Ascending aorta (tissue), 2 donors: ENCODE results near the gene GPR152. TPM values are rescaled to one million over a fixed set of nuclear protein-coding genes. Genes with fewer than 3 reads are reported as not detected.
"Not testable (repeated sequence)": the region's sequence is repeated elsewhere in the genome, so short reads cannot be mapped to it uniquely, and the experiment has no call there.

Experiments used
- DNase-seq, 2 donors: peaks; one replicate each; pipeline ENCODE4 v3.0.0-alpha.2; 2019; ENCODE audit warnings: low spot score in 2 of 2
- H3K27ac ChIP-seq, 2 donors: fragments of 200-600 bp; sonication (generic); one replicate each; pipeline ENCODE4 v1.5.1; 2016 to 2017; ENCODE audit warnings: mild to moderate bottlenecking in 1 of 2
- H3K27me3 ChIP-seq: fragments of 200-600 bp; sonication (generic); one replicate; pipeline ENCODE4 v1.5.1; 2017
- H3K36me3 ChIP-seq, 2 donors: fragments of 200-600 bp; sonication (generic); one replicate each; pipeline ENCODE4 v1.5.1; 2016
- H3K4me1 ChIP-seq, 2 donors: fragments of 200-600 bp; sonication (generic); one replicate each; pipeline ENCODE4 v1.5.1; 2016 to 2017; ENCODE audit warnings: mild to moderate bottlenecking in 1 of 2
- H3K4me3 ChIP-seq, 2 donors: fragments of 200-600 bp; sonication (generic); one replicate each; pipeline ENCODE4 v1.5.1; 2016 to 2017; ENCODE audit warnings: mild to moderate bottlenecking in 1 of 2
- H3K9me3 ChIP-seq, 2 donors: fragments of 200-600 bp; sonication (generic); one replicate each; pipeline ENCODE4 v1.5.1; 2016
- CTCF ChIP-seq, 3 experiments: fragments of 200-600 bp in 2 of 3; fragments of 450-650 bp in 1 of 3; sonication (generic) in 2 of 3; IDR thresholded peaks; one replicate each; pipeline ENCODE4 v1.5.1; 2016 to 2019; ENCODE audit warnings: antibody characterized with exemption in 3 of 3, mild to moderate bottlenecking in 1 of 3, moderate library complexity in 1 of 3
- intact Hi-C: fragments of 100-400 bp; cut with DNase I; formaldehyde crosslinking; loops from one replicate; pipeline ENCODE4 v1.15.1; 2023
- total RNA-seq: library from RNA; depleted of rRNA; stranded (reverse); fragments of >200 nt; gene quantifications from one replicate; pipeline ENCODE4 v1.1.0, GENCODE V29; 2016

Gene GPR152
- total RNA-seq, 1 donor from 2014 or later: not detected

DNA sequence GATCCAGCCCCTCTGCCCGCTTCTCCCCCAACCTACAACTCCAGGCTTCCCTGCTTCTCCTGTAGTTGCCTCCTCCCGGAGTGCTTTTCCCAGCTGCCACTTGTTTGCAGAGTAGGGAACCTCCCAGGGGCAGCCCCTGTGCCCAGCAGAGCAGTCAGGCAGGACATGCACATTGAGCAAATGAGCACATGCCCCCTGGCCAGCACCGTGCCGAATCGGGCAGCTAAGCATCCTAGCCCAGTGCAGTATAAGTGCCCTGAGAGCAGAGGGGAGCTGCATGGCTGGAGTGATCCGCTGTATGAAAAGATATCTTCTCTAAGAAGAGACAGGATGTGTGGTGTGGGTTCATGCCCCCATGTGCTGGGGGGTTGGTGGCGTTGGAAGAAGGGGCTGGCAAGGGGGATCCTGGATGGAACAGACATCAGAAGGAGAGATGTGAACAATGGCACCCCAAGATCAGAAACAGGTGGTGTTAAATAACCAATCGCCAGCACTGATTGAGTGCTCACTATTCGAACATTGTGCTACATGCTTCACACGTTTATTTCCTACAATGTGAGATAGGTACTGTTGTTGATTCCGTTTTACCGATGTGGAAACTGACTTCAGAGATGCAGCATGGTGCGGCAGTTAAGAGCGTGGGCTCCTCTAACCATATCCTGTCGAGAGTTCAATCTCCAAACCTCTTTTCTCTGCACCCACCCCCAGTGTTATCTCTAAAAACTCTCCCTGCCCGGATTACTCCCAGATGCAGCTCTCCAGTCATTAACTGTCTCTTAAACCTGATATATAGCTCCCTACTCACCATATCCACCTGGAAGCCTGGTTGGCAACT lies 31.5 kb upstream of the GPR152 start:
- peak overlapping the region in 1 of 2 donors; percentile 66 for H3K4me3 ChIP-seq
- H3K9me3 ChIP-seq: no peaks in the 10 kb centered on the region
- DNase-seq: no peak
- no peak for TF ChIP-seq CTCF (IDR thresholded peaks at IDR 0.05)
- H3K27me3 ChIP-seq: no peaks in the 10 kb centered on the region
- H3K36me3 ChIP-seq: peaks cover 16 to 19% of the 10 kb centered on the region in 2 donors
- intact Hi-C loops: loop anchor here (1.0 to 5.0 kb wide), 3 partner anchors 21 to 82 kb away; partner anchors contain the start of genes CDK2AP2, PITPNM1, PPP1CA and TBC1D10C
- H3K27ac ChIP-seq: peak overlapping the region in 1 of 2 donors; percentile 84
- H3K4me1 ChIP-seq: peaks cover 7 to 15% of the 10 kb centered on the region in 2 donors

DNA sequence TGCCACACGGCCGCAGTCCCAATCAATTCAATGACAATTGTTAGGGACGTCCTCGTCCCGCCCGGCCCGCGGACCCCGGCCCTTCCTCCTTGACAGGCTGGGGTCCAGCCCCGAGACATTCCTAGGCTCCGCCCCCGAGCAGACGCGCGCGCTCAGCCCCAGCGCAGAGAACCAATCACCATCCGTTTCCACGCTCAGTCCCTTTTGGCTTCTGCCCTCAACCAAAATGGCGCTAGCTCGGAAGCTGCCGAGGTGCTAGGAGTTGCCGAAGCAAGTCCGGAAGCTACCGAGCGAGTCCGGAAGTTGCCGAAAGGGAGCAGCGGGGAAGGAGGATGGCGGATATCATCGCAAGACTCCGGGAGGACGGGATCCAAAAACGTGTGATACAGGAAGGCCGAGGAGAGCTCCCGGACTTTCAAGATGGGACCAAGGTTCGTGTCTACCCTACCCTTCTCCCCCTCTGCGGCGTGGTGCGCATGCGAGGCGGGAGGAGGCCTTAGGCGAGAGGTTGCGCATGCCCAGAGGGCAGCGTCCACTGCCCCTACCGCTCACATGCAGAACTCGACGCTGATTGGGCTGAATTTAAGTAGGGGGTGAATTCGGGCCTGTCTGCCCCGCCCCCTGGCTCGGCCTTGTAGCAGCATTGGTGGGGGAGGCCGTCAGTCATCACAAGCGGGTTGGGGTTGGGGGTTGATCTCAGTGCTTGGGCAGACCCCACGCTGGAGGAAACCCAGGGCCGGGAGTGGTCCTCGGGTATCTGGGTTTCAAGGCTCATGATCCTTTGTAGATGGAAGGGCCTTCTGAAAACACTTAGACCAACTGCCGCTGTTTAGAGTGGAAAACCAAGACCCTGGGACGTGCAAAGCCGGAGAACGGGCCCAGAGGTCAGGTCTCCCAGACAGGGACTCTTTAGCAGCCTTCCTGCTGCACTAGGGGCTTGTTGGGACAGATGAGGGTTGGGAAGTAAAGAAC lies 30.6 kb upstream of the GPR152 start, which contains the start of gene AIP:
Gene AIP (plus strand): TSS at position 200 of the 972 bp plus-strand sequence. CDS start 133 bp downstream, at position 333.
- peak within 1 kb of the TSS; percentile 53 to 66 for H3K4me3 ChIP-seq
- peaks cover 7 to 15% of the 10 kb centered on the region in 2 donors for H3K4me1 ChIP-seq
- TF ChIP-seq CTCF (IDR thresholded peaks at IDR 0.05): peak; percentile 20 to 28 (median 22)
- H3K27me3 ChIP-seq: no peaks in the 10 kb centered on the region
- no peaks in the 10 kb centered on the region for H3K9me3 ChIP-seq
- H3K27ac ChIP-seq: peak within 1 kb of the TSS; percentile 84 to 87
- intact Hi-C loops: loop anchor here (1.0 to 5.0 kb wide), 4 partner anchors 14 to 81 kb away; partner anchors contain the start of genes CDK2AP2, PITPNM1, PPP1CA and TBC1D10C
- peak; percentile 92 to 99 for DNase-seq
- peaks cover 14 to 16% of the 10 kb centered on the region in 2 donors for H3K36me3 ChIP-seq

- intact Hi-C loops: loop anchor here (1.0 to 5.0 kb wide), 3 partner anchors 13 to 80 kb away; partner anchors contain the start of genes PITPNM1, PPP1CA, TBC1D10C and TMEM134
- Histone ChIP-seq H3K27ac (peak overlapping the region; percentile 84 to 87), H3K4me1 (peaks cover 7 to 15% of the 10 kb centered on the region in 2 donors), H3K27me3 (no peaks in the 10 kb centered on the region), H3K9me3 (no peaks in the 10 kb centered on the region), H3K4me3 (peak overlapping the region; percentile 53 to 66), H3K36me3 (peaks cover 6 to 8% of the 10 kb centered on the region in 2 donors)
- TF ChIP-seq CTCF (IDR thresholded peaks at IDR 0.05): no peak
- DNase-seq: no peak
Observed at GRCh38 chr11:67482275-67482826, 29.8 kb upstream of the GPR152 start.

DNA sequence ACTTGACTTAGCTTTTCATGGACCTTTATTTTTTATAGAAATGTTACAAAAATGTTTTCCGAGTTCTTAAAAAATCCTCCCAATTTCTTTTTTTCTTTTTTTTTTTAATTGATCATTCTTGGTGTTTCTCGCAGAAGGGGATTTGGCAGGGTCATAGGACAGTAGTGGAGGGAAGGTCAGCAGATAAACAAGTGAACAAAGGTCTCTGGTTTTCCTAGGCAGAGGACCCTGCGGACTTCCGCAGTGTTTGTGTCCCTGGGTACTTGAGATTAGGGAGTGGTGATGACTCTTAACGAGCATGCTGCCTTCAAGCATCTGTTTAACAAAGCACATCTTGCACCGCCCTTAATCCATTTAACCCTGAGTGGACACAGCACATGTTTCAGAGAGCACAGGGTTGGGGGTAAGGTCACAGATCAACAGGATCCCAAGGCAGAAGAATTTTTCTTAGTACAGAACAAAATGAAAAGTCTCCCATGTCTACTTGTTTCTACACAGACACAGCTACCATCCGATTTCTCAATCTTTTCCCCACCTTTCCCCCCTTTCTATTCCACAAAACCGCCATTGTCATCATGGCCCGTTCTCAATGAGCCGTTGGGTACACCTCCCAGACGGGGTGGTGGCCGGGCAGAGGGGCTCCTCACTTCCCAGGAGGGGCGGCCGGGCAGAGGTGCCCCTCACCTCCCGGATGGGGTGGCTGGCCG lies 25.0 kb upstream of the GPR152 start:
- H3K27me3 ChIP-seq, H3K4me1 ChIP-seq, H3K4me3 ChIP-seq, H3K36me3 ChIP-seq, DNase-seq, H3K9me3 ChIP-seq, intact Hi-C loops, H3K27ac ChIP-seq: not testable (repeated sequence)

DNA sequence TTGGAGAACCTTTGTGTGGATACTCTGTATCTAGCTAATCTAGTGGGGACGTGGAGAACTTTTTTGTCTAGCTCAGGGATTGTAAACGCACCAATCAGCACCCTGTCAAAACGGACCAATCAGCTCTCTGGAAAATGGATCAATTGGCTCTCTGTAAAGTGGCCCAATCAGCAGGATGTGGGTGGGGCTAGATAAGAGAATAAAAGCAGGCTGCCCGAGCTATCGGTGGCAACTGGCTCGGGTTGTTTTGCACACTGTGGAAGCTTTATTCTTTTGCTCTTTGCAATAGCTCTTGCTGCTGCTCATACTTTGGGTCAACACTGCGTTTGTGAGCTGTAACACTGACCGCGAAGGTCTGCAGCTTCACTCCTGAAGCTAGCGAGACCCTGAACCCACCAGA lies 24.2 kb upstream of the GPR152 start:
- H3K9me3 ChIP-seq, H3K36me3 ChIP-seq, H3K4me1 ChIP-seq, H3K27ac ChIP-seq, intact Hi-C loops, H3K4me3 ChIP-seq, H3K27me3 ChIP-seq, DNase-seq: not testable (repeated sequence)
